Prostate gland (tissue), 2 donors: ENCODE results near the gene FGFBP2.

Experiments used
- POLR2A ChIP-seq: fragments of 450-650 bp; IDR thresholded peaks from one replicate; pipeline ENCODE4 v1.6.1; 2016; ENCODE audit warnings: antibody characterized with exemption, mild to moderate bottlenecking
- TF ChIP-seq, protein P1 (sequence below), 4 experiments: fragments of 200-600 bp in 2 of 4; fragments of 450-650 bp in 2 of 4; sonication (generic) in 2 of 4; IDR thresholded peaks; 1 replicate in 3 of 4; 2 replicates in 1 of 4; pipeline ENCODE4 v1.5.1; 2016 to 2019; ENCODE audit warnings: antibody characterized with exemption in 4 of 4, mild to moderate bottlenecking in 2 of 4, moderate library complexity in 2 of 4

DNA sequence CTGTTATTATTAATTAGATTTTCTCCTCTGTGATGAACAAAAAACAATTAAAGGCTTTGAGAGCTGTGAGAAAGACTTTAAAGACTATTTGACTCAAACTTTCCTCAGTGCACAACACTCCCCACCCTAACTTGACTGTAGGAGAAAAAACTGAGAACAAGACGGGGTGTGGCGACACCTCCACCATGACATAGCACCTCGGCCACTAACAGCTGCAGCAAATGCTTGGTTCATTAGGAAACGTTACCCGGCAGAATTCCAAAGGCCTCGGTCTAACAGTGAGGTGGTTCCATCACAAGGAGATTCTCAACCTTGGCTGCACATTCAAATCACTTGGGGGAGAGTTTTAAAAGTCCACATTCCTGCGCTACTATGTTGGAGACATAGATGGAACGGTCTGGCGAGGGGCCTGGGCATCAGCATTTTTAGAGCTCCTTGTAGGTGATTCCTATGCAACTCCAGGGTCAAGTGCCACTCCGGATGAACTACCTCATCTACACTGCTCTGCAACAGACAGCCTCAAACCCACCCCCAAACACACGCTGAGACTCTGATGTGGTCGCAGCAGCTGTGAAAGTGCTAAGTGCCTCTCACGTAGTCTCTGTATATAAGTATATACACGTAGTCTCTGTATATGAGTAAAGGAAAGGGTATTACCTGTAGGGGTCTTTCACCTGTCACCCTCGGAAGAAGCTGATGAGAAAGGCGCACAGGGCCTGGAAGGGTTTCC lies 1.0 kb downstream of the FGFBP2 start:
- TF ChIP-seq, protein P1, sequence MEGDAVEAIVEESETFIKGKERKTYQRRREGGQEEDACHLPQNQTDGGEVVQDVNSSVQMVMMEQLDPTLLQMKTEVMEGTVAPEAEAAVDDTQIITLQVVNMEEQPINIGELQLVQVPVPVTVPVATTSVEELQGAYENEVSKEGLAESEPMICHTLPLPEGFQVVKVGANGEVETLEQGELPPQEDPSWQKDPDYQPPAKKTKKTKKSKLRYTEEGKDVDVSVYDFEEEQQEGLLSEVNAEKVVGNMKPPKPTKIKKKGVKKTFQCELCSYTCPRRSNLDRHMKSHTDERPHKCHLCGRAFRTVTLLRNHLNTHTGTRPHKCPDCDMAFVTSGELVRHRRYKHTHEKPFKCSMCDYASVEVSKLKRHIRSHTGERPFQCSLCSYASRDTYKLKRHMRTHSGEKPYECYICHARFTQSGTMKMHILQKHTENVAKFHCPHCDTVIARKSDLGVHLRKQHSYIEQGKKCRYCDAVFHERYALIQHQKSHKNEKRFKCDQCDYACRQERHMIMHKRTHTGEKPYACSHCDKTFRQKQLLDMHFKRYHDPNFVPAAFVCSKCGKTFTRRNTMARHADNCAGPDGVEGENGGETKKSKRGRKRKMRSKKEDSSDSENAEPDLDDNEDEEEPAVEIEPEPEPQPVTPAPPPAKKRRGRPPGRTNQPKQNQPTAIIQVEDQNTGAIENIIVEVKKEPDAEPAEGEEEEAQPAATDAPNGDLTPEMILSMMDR (IDR thresholded peaks at IDR 0.05), result no peak
- TF ChIP-seq POLR2A, result no peak
